ENCODE data around the gene PRICKLE4. TPM values are rescaled to one million over a fixed set of nuclear protein-coding genes. Genes with fewer than 3 reads are reported as not detected.
A peak's percentile ranks its signal among the peaks of the same experiment; 100 is the strongest.

PRICKLE4 gene
- total and polyA plus RNA-seq, 2 of the 8 experiments (the other 6 are each of a cell fraction or from before 2014, with no cell fraction given) = 0.32 to 1.4 TPM

- Histone ChIP-seq H2BK15ac (ENCODE audit: low read length) (no peak overlapping the region), H2BK20ac (ENCODE audit: low read length) (no peak overlapping the region), H3K4me3 (ENCODE audit: extremely low read depth in 1 of 4, insufficient read depth in 2 of 4, low read depth in 3 of 4, low read length in 4 of 4) (no peak overlapping the region), H3K9me3 (ENCODE audit: insufficient read depth in 2 of 2, low read depth in 1 of 2, low read length in 1 of 2) (no peaks in the 10 kb centered on the region), H4K5ac (ENCODE audit: insufficient read length, low read depth, low read length) (no peak overlapping the region), H3K27me3 (replicated peaks in 1 of 4; ENCODE audit: control insufficient read depth in 3 of 4, extremely low read depth in 1 of 4, insufficient read depth in 3 of 4, low read length in 3 of 4) (peaks cover 0 to 9% (median 8%) of the 10 kb centered on the region in 4 experiments; a peak in 6 of 7 replicates), H2BK5ac (ENCODE audit: low read depth, low read length) (no peak overlapping the region), H3K18ac (ENCODE audit: extremely low read depth, low read length) (no peak overlapping the region), H3K23me2 (ENCODE audit: low read depth, low read length) (peaks cover 12% of the 10 kb centered on the region), H3K36me3 (ENCODE audit: control insufficient read depth in 2 of 4, insufficient read depth in 4 of 4, low read length in 3 of 4) (peaks cover 14 to 46% (median 24%) of the 10 kb centered on the region in 4 experiments; a peak in 7 of 8 replicates), H3K79me1 (ENCODE audit: low read depth, low read length) (peaks cover 2% of the 10 kb centered on the region), H3K4ac (replicated peaks; ENCODE audit: insufficient read length, low read depth, low read length) (no peak overlapping the region), H3K79me2 (ENCODE audit: control insufficient read depth in 1 of 2, insufficient read depth in 2 of 2, low read length in 2 of 2) (peaks cover 0 to 12% of the 10 kb centered on the region in 2 experiments; a peak in 3 of 4 replicates), H3K23ac (ENCODE audit: insufficient read length) (no peak overlapping the region), H4K8ac (ENCODE audit: extremely low read depth, insufficient read depth, low read length) (no peak overlapping the region), H3K4me1 (replicated peaks in 1 of 4; ENCODE audit: control insufficient read depth in 3 of 4, insufficient read depth in 4 of 4, low read length in 3 of 4) (peaks cover 0 to 4% (median 1%) of the 10 kb centered on the region in 4 experiments; a peak in 5 of 7 replicates), H2BK12ac (ENCODE audit: low read depth, low read length) (no peak overlapping the region), H2AK5ac (ENCODE audit: low read depth, low read length) (no peak overlapping the region), H3K56ac (replicated peaks; ENCODE audit: insufficient read length, low read depth, low read length) (no peak overlapping the region), H3K27ac (ENCODE audit: low read depth, low read length) (no peak overlapping the region), H3K9ac (replicated peaks in 1 of 4; ENCODE audit: extremely low read depth in 1 of 4, low read depth in 3 of 4, low read length in 3 of 4) (no peak overlapping the region), H4K91ac (replicated peaks; ENCODE audit: insufficient read length, low read length) (no peak overlapping the region), H2AFZ (ENCODE audit: low read length) (no peak overlapping the region), H2BK120ac (replicated peaks; ENCODE audit: low read depth, low read length) (no peak overlapping the region), H4K20me1 (replicated peaks in 1 of 2; ENCODE audit: control insufficient read depth in 1 of 2, insufficient read depth in 2 of 2, low read length in 2 of 2) (peaks cover 0 to 9% of the 10 kb centered on the region in 2 experiments), H3K4me2 (ENCODE audit: insufficient read depth in 1 of 2, low read depth in 2 of 2, low read length in 2 of 2) (no peak overlapping the region), H3K14ac (ENCODE audit: insufficient read length) (no peak overlapping the region)
- TF ChIP-seq ATF3 (IDR thresholded peaks at IDR 0.05; ENCODE audit: insufficient read depth, low read depth, low read length) = no peak
- peak; percentile 48; the same call in 1 of the 2 replicates for TF ChIP-seq POLR2AphosphoS5 (IDR thresholded peaks at IDR 0.05; ENCODE audit: low read depth, low read length)
- no peak for TF ChIP-seq RBBP5 (IDR thresholded peaks at IDR 0.05; ENCODE audit: borderline replicate concordance, low read depth, low read length)
- 92% methylated on average over 1 of the region's 1 CpG; no CpG with 5 or more reads in 1 of the 2 experiments for WGBS, 2 experiments (ENCODE audit: extremely low coverage in 1 of 2, insufficient coverage in 1 of 2, insufficient read length in 1 of 2, insufficient replicate concordance in 2 of 2, low coverage in 1 of 2, low lambda C conversion rate in 2 of 2, missing lambda C conversion rate in 1 of 2)
- ChIA-PET CTCF (ENCODE audit: partially characterized antibody) (interaction anchor here (0.6 to 1.3 kb wide), 3 partner anchors 15 to 424 kb away, joined by 3 to 5 read pairs (median 3); no protein-coding TSS in a partner anchor), POLR2A (ENCODE audit: partially characterized antibody) (interaction anchor here (1.0 kb wide), 3 partner anchors 15 to 278 kb away, joined by 3 to 4 read pairs (median 4); no protein-coding TSS in a partner anchor)
- DNase-seq (ENCODE audit: low read depth in 1 of 2, low spot score in 2 of 2) = no peak
- no peak for FAIRE-seq
Observed at GRCh38 chr6:41790045-41790444, 9.5 kb downstream of the PRICKLE4 start.
